Esophagus (tissue), 2 donors: ENCODE measurements around the gene PRPF31. TPM values are rescaled to one million over a fixed set of nuclear protein-coding genes. Genes with fewer than 3 reads are reported as not detected.
"Not testable (repeated sequence)": the region's sequence is repeated elsewhere in the genome, so short reads cannot be mapped to it uniquely, and the experiment has no call there.

Source experiments
- H3K27ac ChIP-seq, 2 donors: one replicate each; pipeline ENCODE4 v1.5.1; 2013; ENCODE audit warnings: low read depth in 2 of 2, mild to moderate bottlenecking in 2 of 2, inconsistent platforms in 1 of 2, low read length in 1 of 2, moderate library complexity in 1 of 2
- H3K27me3 ChIP-seq, 2 donors: one replicate each; pipeline ENCODE4 v1.6.1; 2013; ENCODE audit warnings: low read length in 2 of 2, control low read depth in 1 of 2, mild to moderate bottlenecking in 1 of 2; ENCODE audit not compliant: insufficient read depth in 2 of 2, control insufficient read depth in 1 of 2
- H3K36me3 ChIP-seq, 2 donors: one replicate each; pipeline ENCODE4 v1.6.1; 2013; ENCODE audit warnings: low read length in 1 of 2; ENCODE audit not compliant: control insufficient read depth in 2 of 2, insufficient read depth in 2 of 2
- H3K4me1 ChIP-seq, 2 donors: one replicate each; pipeline ENCODE4 v1.6.1; 2013; ENCODE audit warnings: low read length in 1 of 2; ENCODE audit not compliant: control insufficient read depth in 2 of 2, insufficient read depth in 2 of 2
- H3K4me3 ChIP-seq, 2 donors: one replicate each; pipeline ENCODE4 v1.5.1; 2013; ENCODE audit warnings: low read length in 2 of 2, mild to moderate bottlenecking in 2 of 2, low read depth in 1 of 2, moderate library complexity in 1 of 2
- H3K9me3 ChIP-seq, 2 donors: one replicate each; pipeline ENCODE4 v1.6.1; 2013; ENCODE audit warnings: mild to moderate bottlenecking in 2 of 2, low read depth in 1 of 2, low read length in 1 of 2, moderate library complexity in 1 of 2; ENCODE audit not compliant: control insufficient read depth in 2 of 2, insufficient read depth in 1 of 2
- WGBS, 2 donors: extraction: QIAGEN DNeasy Blood & Tissue Kit; methylation state at CpG; one replicate each; pipeline ENCODE4 v1.1.7; 2013; 5-methylcytosine and 5-hydroxymethylcytosine counted together
- polyA plus RNA-seq, 2 donors: library from polyadenylated mRNA; stranded (reverse); fragments of 200-250 nt; gene quantifications; one replicate each; pipeline ENCODE4 v1.2.3, GENCODE V29; 2013
- donor health status: healthy with polysubstance abuse.
- donor health status: Bipolar disorder and iron deficiency.

PRPF31 gene
- polyA plus RNA-seq, 2 donors: 38.9 to 44.3 TPM

DNA sequence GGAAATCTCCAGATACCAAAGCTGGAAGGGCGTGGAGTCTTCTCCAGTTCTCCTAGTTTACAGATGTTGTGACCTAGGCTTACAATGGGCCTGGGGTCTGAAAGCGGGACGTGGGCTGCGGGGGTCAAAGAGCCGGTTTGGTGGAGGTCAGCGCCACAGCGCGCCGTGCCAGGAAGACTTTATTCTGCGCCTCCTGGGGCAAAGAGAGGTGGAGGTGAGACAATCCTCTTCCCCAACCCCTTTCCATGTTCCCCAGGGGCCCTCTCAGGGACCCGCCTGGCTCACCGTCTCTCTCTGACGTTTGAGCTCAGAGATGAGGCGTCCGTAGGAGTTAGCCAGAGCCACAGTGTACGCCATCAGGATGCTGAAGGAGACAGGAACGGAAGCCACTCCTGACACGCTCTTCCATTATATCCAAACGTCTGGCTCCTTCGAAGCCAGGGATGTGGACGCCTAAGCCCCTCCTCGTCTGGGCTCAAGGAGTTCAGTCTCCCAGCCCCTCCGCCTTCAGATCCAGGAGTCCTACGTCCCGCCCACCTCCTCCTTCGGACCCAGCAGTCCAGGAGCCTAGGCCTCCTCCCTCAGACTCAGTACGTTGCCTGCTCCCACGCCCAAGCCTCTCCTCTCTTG, 44.7 kb downstream of the PRPF31 start:
- Histone ChIP-seq H3K4me1 (peaks cover 2 to 32% of the 10 kb centered on the region in 2 donors), H3K27ac (peak overlapping the region; percentile 88 to 95), H3K27me3 (no peaks in the 10 kb centered on the region), H3K36me3 (peaks cover 18 to 19% of the 10 kb centered on the region in 2 donors), H3K4me3 (peak overlapping the region; percentile 47 to 59), H3K9me3 (no peaks in the 10 kb centered on the region)
- 2 to 3% methylated on average over 28 of the region's 28 CpGs for WGBS, 2 donors

DNA sequence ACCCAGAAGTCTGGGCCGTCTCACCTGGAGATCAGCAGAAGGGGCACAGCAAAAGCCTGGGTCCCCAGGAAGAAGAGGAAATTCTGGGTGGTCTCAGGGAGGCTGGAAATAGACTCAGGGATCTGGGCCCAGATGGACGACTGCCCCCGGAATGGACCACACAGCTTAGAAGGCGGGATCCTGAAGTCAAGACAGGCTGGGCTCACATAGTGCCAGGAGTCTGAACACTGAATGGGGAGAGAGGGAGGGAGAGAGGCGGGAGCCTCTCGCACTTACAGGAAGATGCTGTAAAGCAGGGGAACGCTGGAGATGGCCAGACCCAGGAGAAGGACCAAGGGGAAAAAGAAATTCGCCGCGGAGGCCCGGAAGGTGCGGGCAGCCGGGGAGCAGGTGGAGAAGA, 45.3 kb downstream of the PRPF31 start:
- H3K9me3 ChIP-seq: no peaks in the 10 kb centered on the region
- H3K27ac ChIP-seq: peak overlapping the region in 1 of 2 donors; percentile 95
- WGBS, 2 donors: 34 to 35% methylated on average over 13 of the region's 13 CpGs
- H3K27me3 ChIP-seq: no peaks in the 10 kb centered on the region
- H3K4me1 ChIP-seq: peaks cover 2 to 32% of the 10 kb centered on the region in 2 donors
- no peak overlapping the region for H3K4me3 ChIP-seq
- H3K36me3 ChIP-seq: peaks cover 12 to 14% of the 10 kb centered on the region in 2 donors

DNA sequence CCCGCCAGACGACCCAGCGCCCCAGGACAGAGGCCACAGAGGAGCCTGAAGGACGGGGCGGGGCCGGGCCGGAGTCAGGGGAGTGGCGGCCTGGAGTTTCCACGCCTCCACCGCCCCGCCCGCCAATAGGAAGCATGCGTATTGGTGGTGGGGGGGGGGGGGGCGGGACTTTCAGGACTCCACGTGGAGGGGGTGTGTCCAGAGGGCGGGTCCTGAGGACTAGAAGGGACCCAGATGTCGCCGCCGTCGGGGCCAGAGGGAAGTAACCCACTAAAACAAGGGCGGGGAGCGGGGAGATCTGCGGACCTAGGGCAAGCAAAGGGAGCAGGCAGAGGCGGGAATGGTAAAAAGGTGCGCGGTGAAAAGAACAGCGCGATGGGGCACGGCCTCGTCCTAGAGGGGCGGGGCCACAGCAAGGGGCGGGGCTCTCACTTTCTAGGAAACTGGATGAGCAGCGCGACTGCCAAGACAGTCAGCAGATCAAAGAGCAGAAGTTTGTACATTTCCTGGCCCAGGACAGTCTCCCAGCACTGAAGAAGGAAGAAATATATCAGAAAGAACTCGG, 46.8 kb downstream of the PRPF31 start:
- Histone ChIP-seq H3K4me1 (peaks cover 2 to 32% of the 10 kb centered on the region in 2 donors), H3K36me3 (peaks cover 0 to 5% of the 10 kb centered on the region in 2 donors), H3K27me3 (no peaks in the 10 kb centered on the region), H3K27ac (peak overlapping the region; percentile 12 to 58), H3K9me3 (no peaks in the 10 kb centered on the region), H3K4me3 (peak overlapping the region; percentile 48 to 61)
- 1 to 3% methylated on average over 26 to 35 of the region's 35 CpGs for WGBS, 2 donors

DNA sequence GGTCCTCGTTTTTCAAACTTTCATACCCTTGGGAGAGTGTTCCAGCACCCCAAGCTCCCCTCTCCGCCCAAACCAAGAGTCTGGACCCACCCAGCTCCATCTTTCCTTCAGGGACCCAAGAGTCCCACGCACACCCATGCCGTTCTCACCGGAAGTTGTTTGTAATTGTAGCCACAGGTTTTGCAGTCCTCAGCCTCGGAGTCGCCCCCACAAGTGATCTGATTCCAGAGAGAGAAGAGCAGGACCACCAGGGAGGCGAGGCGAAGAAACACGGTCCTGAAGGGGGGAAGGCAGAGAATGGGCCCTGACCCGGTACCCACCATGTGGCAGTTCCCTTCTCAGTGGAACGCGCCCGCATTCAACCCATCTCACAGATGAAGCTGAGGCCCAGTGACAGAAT, 47.3 kb downstream of the PRPF31 start:
- no peaks in the 10 kb centered on the region for H3K9me3 ChIP-seq
- peak overlapping the region in 1 of 2 donors; percentile 48 for H3K4me3 ChIP-seq
- H3K27me3 ChIP-seq: no peaks in the 10 kb centered on the region
- H3K36me3 ChIP-seq: peaks cover 0 to 2% of the 10 kb centered on the region in 2 donors
- WGBS, 2 donors: 63 to 73% methylated on average over 14 of the region's 14 CpGs
- peak overlapping the region; percentile 12 to 51 for H3K27ac ChIP-seq
- H3K4me1 ChIP-seq: peaks cover 2 to 32% of the 10 kb centered on the region in 2 donors

DNA sequence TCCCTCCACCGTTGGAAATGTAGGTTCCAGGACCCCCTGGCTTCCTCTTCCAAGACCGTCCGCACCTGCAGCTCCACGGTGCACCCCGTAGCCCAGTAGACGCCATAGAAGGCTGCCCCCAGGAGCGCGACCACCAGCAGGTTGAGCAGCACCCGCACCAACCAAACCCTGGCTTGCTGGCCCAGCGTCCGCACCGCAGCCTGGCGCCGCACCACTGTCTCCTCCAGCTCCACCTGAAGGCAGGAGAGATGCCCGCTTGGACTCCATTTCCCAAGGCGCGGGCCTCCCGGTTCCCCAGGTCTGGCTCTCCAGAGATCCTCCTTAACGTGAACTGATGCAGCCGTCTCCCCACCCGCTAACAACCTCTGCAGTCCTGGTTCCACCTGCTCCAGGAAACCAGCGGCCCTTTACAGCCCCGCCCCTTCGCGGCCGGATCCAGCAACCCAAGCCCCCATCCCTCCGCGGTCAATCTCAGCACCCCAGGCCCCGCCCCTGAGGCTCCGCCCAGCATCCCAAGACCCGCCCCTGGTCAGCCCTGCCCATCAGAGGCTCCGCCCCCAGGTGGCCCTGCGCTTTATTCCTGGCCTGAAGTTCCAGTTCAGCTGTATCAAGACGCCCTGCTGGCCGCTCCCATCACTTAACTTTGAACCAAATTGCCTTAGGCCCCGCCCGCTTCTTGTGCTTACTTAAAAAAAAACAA, 49.0 kb downstream of the PRPF31 start:
- 13 to 16% methylated on average over 37 of the region's 37 CpGs for WGBS, 2 donors
- H3K4me1 ChIP-seq: peaks cover 2 to 27% of the 10 kb centered on the region in 2 donors
- H3K4me3 ChIP-seq: no peak overlapping the region
- no peaks in the 10 kb centered on the region for H3K9me3 ChIP-seq
- H3K27me3 ChIP-seq: no peaks in the 10 kb centered on the region
- no peak overlapping the region for H3K27ac ChIP-seq
- no peaks in the 10 kb centered on the region for H3K36me3 ChIP-seq

DNA sequence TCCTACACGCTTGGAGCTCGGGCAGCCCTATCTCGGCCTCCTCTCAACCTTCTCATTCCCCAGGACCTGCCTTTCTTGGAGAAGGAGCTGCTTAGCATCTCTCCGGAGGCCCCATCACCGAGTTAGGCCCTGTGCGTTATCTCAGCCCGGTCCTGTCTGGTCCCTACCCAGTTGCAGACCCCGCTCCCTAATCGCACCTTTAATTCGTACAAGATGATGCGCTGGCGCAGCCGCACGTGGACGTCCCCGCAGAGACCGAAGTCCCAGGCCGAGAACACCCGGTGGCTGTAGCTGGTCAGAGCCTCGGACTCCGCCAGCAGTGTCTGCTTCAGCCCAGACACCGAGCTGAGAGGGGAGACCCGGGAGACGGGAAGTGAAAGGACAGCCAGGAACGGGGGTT, 49.7 kb downstream of the PRPF31 start:
- no peak overlapping the region for H3K27ac ChIP-seq
- peaks cover 2 to 24% of the 10 kb centered on the region in 2 donors for H3K4me1 ChIP-seq
- no peaks in the 10 kb centered on the region for H3K9me3 ChIP-seq
- H3K4me3 ChIP-seq: no peak overlapping the region
- WGBS, 2 donors: 90 to 93% methylated on average over 25 of the region's 25 CpGs
- no peaks in the 10 kb centered on the region for H3K27me3 ChIP-seq
- H3K36me3 ChIP-seq: no peaks in the 10 kb centered on the region

DNA sequence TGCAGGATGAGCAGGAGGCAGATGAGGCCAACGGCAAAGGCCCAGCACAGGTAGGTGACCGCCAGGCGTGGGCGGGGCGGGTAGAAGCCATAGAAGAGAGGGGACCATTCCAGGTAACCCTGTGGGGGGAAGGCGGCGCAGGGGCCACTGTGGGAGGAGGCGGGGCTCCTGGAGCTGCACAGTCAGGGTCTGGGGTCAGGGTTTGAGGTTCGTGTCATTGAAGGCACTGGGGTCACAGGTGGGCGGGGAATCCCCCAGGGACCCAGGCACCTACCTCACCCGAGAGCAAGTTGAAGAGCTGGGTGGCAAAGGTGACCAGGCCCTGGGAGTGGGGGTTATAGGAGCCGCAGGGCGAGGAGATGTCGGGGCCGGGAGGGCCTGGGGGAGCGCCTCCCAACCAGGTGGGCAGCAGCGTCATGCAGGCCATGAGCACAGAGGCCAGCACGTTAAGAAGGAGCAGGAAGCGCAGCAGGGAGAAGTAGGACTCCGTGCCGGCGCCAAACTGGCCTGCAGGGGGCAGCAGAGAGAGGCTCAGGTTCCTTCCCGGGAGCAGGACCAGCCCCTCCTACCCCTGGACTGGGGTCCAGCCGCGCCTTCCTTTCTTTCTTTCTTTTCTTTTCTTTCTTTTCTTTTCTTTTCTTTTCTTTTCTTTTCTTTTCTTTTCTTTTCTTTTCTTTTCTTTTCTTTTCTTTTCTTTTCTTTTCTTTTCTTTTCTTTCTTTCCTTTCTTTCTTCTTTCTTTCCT, 52.8 kb downstream of the PRPF31 start:
- no peaks in the 10 kb centered on the region for H3K36me3 ChIP-seq
- WGBS, 2 donors: 25 to 32% methylated on average over 20 to 25 of the region's 25 CpGs
- H3K4me1 ChIP-seq: peaks cover 2 to 9% of the 10 kb centered on the region in 2 donors
- no peaks in the 10 kb centered on the region for H3K9me3 ChIP-seq
- H3K4me3 ChIP-seq: no peak overlapping the region
- H3K27ac ChIP-seq: no peak overlapping the region
- no peaks in the 10 kb centered on the region for H3K27me3 ChIP-seq

DNA sequence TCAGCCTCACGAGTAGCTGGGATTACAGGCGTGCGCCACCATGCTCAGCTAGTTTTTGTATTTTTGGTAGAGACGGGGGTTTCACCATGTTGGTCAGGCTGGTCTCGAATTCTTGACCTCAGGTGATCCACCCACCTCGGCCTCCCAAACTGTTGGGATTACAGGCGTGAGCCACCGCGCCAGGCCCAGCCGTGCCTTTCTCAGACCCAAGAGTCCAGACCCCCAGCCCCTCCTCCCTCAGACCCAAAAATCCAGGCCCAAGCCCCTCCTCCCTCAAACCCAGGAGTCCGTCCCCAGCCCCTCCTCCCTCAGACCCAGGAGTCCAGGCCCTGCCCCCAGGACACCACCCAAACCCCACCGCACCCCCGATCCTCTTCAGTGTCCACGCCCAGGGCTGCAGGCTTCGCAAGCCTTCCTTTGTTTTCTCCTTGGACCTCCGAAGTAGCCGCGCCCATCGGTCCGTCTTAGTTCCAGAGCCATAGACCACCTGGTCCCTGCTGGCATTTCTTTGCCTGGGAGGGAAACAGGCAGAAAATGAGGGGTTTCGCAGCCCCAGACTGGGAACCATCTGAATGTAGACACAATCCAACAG, 53.7 kb downstream of the PRPF31 start:
- WGBS, 2 donors: 87 to 88% methylated on average over 21 of the region's 21 CpGs
- Histone ChIP-seq H3K36me3 (no peaks in the 10 kb centered on the region), H3K4me3 (no peak overlapping the region), H3K4me1 (peaks cover 0 to 9% of the 10 kb centered on the region in 2 donors), H3K9me3 (no peaks in the 10 kb centered on the region), H3K27me3 (no peaks in the 10 kb centered on the region), H3K27ac (no peak overlapping the region)

DNA sequence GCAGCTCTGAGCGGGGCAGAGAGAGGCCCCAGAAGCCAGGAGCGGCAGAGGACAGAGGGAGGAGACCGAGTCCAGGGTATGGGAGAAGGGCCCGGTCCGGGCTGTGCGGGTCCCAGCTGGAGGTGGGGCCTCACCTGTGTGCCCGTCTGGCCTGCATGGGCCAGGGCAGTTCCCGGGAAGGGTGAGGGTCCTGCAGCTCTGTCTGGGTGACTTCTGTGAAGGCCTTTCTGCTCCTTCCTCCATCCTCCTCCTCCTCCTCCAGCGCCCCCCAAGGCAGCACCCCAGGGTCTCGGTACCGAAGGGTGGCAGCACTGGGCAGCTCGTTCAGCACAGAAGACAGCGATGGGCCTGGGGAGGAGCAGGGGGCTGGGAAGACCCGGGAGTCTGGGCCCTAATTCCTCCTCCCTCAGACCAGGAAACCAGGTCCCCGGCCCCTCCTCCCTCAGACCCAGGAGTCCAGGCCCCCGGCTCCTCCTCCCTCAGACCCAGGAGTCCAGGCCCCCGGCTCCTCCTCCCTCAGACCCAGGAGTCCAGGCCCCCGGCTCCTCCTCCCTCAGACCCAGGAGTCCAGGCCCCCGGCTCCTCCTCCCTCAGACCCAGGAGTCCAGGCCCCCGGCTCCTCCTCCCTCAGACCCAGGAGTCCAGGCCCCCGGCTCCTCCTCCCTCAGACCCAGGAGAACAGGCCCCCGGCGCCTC, 56.3 kb downstream of the PRPF31 start:
- not testable (repeated sequence) for H3K4me3 ChIP-seq, H3K27ac ChIP-seq, H3K4me1 ChIP-seq, H3K36me3 ChIP-seq, H3K9me3 ChIP-seq, H3K27me3 ChIP-seq
- WGBS, 2 donors: 67 to 82% methylated on average over 10 to 20 of the region's 23 CpGs
